Mucosa of gallbladder (tissue), 1 donor: ENCODE results near the gene EEF2K. TPM values are rescaled to one million over a fixed set of nuclear protein-coding genes. Genes with fewer than 3 reads are reported as not detected.
A peak's percentile ranks its signal among the peaks of the same experiment; 100 is the strongest.
"Not testable (repeated sequence)": the region's sequence is repeated elsewhere in the genome, so short reads cannot be mapped to it uniquely, and the experiment has no call there.

ENCODE experiments used
- DNase-seq: peaks from one replicate; pipeline ENCODE4 v3.0.0-alpha.2; 2020; ENCODE audit warnings: low spot score
- total RNA-seq: library from RNA; stranded (reverse); gene quantifications from one replicate; pipeline ENCODE4 v1.2.1, GENCODE V29; 2021
- donor health status: DM: no; HTN: no; CAD: no.

Gene EEF2K
- total RNA-seq, 1 donor from 2014 or later = 30.2 TPM

- no peak for DNase-seq
These were observed 87.3 kb downstream of the EEF2K start for GRCh38 chr16:22293137-22294106.

- no peak for DNase-seq
These were observed 90.4 kb downstream of the EEF2K start for GRCh38 chr16:22296225-22297113.

- peak; percentile 100 for DNase-seq
These were observed 91.2 kb downstream of the EEF2K start, which contains the start of gene POLR3E for GRCh38 chr16:22297114-22297870. Gene POLR3E, plus strand, starts transcription at chr16:22297409. Its CDS starts 5,560 bp downstream, at chr16:22302969.

- DNase-seq = peak; percentile 57
These were observed 92.0 kb downstream of the EEF2K start for GRCh38 chr16:22297871-22298733.

- DNase-seq = no peak
These were observed 93.0 kb downstream of the EEF2K start for GRCh38 chr16:22299036-22299435.

- DNase-seq = peak; percentile 55
These were observed 94.5 kb downstream of the EEF2K start for GRCh38 chr16:22300427-22301071.

- DNase-seq = not testable (repeated sequence)
These were observed 95.3 kb downstream of the EEF2K start for GRCh38 chr16:22301423-22301822.

GRCh38 chr16:22302776-22303363, 96.8 kb downstream of the EEF2K start:
- no peak for DNase-seq

GRCh38 chr16:22304411-22304810, 98.3 kb downstream of the EEF2K start:
- DNase-seq = no peak

GRCh38 chr16:22306788-22307187, 100.7 kb downstream of the EEF2K start:
- no peak for DNase-seq

GRCh38 chr16:22307838-22308237, 101.8 kb downstream of the EEF2K start:
- no peak for DNase-seq

GRCh38 chr16:22308824-22309520, 102.9 kb downstream of the EEF2K start:
- DNase-seq = no peak

GRCh38 chr16:22311520-22311919, 105.4 kb downstream of the EEF2K start:
- no peak for DNase-seq

- no peak for DNase-seq
These were observed 107.1 kb downstream of the EEF2K start for GRCh38 chr16:22312897-22313781.

- DNase-seq = no peak
These were observed 107.9 kb downstream of the EEF2K start for GRCh38 chr16:22313876-22314470.

GRCh38 chr16:22314661-22315626, 108.9 kb downstream of the EEF2K start:
- no peak for DNase-seq
